ENCODE measurements around the gene IGFN1. TPM values are rescaled to one million over a fixed set of nuclear protein-coding genes. Genes with fewer than 3 reads are reported as not detected.

IGFN1 gene
- total and polyA plus RNA-seq, 9 of the 15 experiments (the other 6 are each of a cell fraction or from before 2014, with no cell fraction given) = 0.04 TPM; not detected in 8

DNA sequence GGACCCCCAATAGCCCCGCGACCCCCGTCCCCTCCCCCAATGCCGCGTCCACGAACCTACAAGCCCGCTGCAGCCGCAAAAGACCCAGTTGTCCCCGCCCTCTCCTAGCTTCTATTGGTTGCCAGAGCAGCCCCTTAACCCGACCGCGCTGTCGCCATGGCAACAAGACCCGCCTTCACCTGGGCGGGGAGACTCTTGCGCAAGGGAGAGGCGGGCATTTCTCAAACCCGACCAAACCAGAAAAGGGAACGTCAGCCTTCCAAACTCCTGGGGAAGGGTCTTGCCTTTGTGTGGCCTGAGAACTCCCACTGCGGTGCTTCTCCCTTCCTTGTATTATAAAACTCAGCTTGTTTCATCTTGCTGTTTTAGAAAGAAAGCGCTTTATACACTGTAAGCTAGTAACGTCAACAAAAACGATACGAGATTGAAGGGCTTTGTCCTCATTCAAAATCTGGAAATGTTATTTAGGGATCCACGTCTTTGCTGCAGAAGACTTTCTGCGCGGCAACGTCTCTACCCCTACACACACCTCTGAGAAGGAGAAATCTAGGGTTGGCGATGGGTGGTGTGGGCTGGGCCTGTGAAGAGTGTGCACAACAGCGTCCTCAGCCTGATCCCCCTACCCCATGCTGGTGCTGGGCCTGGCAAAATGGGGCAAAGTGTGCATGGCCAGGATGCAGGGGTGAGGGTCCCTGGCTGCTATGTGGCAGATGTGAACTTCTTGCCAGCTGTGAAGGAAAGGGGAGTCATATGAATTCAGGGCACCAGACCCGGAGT is 36.0 kb upstream of the IGFN1 start, which contains the start of gene TMEM9 (continued):
- TF ChIP-seq ZBTB40 (IDR thresholded peaks at IDR 0.05) (peak; percentile 49), ZBTB40 (CRISPR knock-in tag; IDR thresholded peaks at IDR 0.05) (no peak), GABPB2 (CRISPR knock-in tag; conservative IDR thresholded peaks at IDR 0.05) (no peak), NR2C2 (CRISPR knock-in tag; IDR thresholded peaks at IDR 0.05) (no peak), NR2C2 (tag; IDR thresholded peaks at IDR 0.05) (no peak), ZNF239 (CRISPR knock-in tag; IDR thresholded peaks at IDR 0.05) (no peak), IFI16 (CRISPR knock-in tag; IDR thresholded peaks at IDR 0.05) (no peak), FUS (optimal IDR thresholded peaks at IDR 0.05; ENCODE audit: low read depth, low read length) (no peak), STAT5B (CRISPR knock-in tag; IDR thresholded peaks at IDR 0.05) (no peak), NR2C1 (IDR thresholded peaks at IDR 0.05) (no peak), NR2C1 (tag; IDR thresholded peaks at IDR 0.05) (no peak), CEBPB (tag; IDR thresholded peaks at IDR 0.05) (peak; percentile 100), PHB2 (IDR thresholded peaks at IDR 0.05; ENCODE audit: low read depth) (no peak), ZSCAN32 (CRISPR knock-in tag; IDR thresholded peaks at IDR 0.05) (no peak)
- TF ChIP-seq, protein P1, sequence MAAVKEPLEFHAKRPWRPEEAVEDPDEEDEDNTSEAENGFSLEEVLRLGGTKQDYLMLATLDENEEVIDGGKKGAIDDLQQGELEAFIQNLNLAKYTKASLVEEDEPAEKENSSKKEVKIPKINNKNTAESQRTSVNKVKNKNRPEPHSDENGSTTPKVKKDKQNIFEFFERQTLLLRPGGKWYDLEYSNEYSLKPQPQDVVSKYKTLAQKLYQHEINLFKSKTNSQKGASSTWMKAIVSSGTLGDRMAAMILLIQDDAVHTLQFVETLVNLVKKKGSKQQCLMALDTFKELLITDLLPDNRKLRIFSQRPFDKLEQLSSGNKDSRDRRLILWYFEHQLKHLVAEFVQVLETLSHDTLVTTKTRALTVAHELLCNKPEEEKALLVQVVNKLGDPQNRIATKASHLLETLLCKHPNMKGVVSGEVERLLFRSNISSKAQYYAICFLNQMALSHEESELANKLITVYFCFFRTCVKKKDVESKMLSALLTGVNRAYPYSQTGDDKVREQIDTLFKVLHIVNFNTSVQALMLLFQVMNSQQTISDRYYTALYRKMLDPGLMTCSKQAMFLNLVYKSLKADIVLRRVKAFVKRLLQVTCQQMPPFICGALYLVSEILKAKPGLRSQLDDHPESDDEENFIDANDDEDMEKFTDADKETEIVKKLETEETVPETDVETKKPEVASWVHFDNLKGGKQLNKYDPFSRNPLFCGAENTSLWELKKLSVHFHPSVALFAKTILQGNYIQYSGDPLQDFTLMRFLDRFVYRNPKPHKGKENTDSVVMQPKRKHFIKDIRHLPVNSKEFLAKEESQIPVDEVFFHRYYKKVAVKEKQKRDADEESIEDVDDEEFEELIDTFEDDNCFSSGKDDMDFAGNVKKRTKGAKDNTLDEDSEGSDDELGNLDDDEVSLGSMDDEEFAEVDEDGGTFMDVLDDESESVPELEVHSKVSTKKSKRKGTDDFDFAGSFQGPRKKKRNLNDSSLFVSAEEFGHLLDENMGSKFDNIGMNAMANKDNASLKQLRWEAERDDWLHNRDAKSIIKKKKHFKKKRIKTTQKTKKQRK (IDR thresholded peaks at IDR 0.05; ENCODE audit: borderline replicate concordance, low read depth, low read length) = peak; percentile 62; the same call in 1 of the 2 replicates

All from K562 (cell line).